Right lobe of liver (tissue), 6 donors: ENCODE measurements around the gene AKT3. TPM values are rescaled to one million over a fixed set of nuclear protein-coding genes. Genes with fewer than 3 reads are reported as not detected.
"Not testable (repeated sequence)": the region's sequence is repeated elsewhere in the genome, so short reads cannot be mapped to it uniquely, and the experiment has no call there.

ENCODE experiments used
- ATAC-seq, 4 donors: fragments of 200-7000 bp; cut with Tn5 transposase; one replicate each; pipeline ENCODE4 v1.9.1; 2020; ENCODE audit warnings: mild to moderate bottlenecking in 4 of 4, moderate library complexity in 4 of 4
- DNase-seq, 3 donors: peaks; one replicate each; pipeline ENCODE4 v3.0.0-alpha.2; 2020
- H3K27ac ChIP-seq, 3 donors: fragments of 200-600 bp; one replicate each; pipeline ENCODE4 v1.8.0; 2022
- H3K27me3 ChIP-seq, 2 donors: fragments of 200-600 bp; one replicate each; pipeline ENCODE4 v1.8.0; 2022
- H3K36me3 ChIP-seq, 4 donors: fragments of 200-600 bp; sonication (generic) in 1 of 4; one replicate each; pipeline versions ENCODE4 v1.5.1 to v1.8.0; 2017 to 2022; ENCODE audit warnings: control low read depth in 1 of 4
- H3K4me1 ChIP-seq, 4 donors: fragments of 200-600 bp; sonication (generic) in 1 of 4; one replicate each; pipeline versions ENCODE4 v1.5.1 to v1.8.0; 2017 to 2022; ENCODE audit warnings: control low read depth in 1 of 4
- H3K4me3 ChIP-seq, 3 donors: fragments of 200-600 bp; one replicate each; pipeline ENCODE4 v1.8.0; 2022
- H3K9me3 ChIP-seq, 4 donors: fragments of 200-600 bp; sonication (generic) in 1 of 4; one replicate each; pipeline versions ENCODE4 v1.5.1 to v1.8.0; 2017 to 2022; ENCODE audit warnings: control low read depth in 1 of 4
- POLR2A ChIP-seq: fragments of 450-650 bp; IDR thresholded peaks from one replicate; pipeline ENCODE4 v1.6.1; 2017; ENCODE audit warnings: antibody characterized with exemption, mild to moderate bottlenecking
- WGBS: methylation state at CpG from one replicate; pipeline ENCODE4 v1.1.6; 2018; ENCODE audit warnings: low coverage, low lambda C conversion rate; ENCODE audit not compliant: insufficient coverage; ENCODE audit errors: missing lambda C conversion rate; 5-methylcytosine and 5-hydroxymethylcytosine counted together
- intact Hi-C, 2 donors: fragments of 100-400 bp; cut with DNase I; formaldehyde crosslinking; loops; one replicate each; pipeline versions ENCODE4 v1.11.2 to v1.14.1; 2022
- total RNA-seq, 6 experiments: library from RNA; depleted of rRNA in 2 of 6; stranded (reverse); fragments of >200 nt in 2 of 6; fragmentation: NEBNext Ultra II Directional in 3 of 6; extraction: Animal tissue kit (Norgen Biotek cat#: 25700) in 3 of 6; gene quantifications; one replicate each; pipeline versions ENCODE4 v1.1.0 to v1.2.4, GENCODE V29; 2016 to 2023
- TF ChIP-seq, protein P1 (sequence below), 4 donors: fragments of 200-600 bp in 3 of 4; fragments of 450-650 bp in 1 of 4; IDR thresholded peaks; one replicate each; pipeline versions ENCODE4 v1.5.1 to v1.8.0; 2016 to 2022; ENCODE audit warnings: antibody characterized with exemption in 4 of 4, mild to moderate bottlenecking in 2 of 4
- donor health status: DM: no; HTN: yes; CAD: no.
- donor health status: DM: no; HTN: no; CAD: no.
- donor health status: DM: no; HTN: no; CAD: no.
- donor health status: DM: no; HTN: yes; CAD: no.
- donor health status: DM: no; HTN: yes; CAD: no.

Gene AKT3
- total RNA-seq, 6 experiments from 2014 or later = 4.9 to 9.6 (median 6.8) TPM

DNA sequence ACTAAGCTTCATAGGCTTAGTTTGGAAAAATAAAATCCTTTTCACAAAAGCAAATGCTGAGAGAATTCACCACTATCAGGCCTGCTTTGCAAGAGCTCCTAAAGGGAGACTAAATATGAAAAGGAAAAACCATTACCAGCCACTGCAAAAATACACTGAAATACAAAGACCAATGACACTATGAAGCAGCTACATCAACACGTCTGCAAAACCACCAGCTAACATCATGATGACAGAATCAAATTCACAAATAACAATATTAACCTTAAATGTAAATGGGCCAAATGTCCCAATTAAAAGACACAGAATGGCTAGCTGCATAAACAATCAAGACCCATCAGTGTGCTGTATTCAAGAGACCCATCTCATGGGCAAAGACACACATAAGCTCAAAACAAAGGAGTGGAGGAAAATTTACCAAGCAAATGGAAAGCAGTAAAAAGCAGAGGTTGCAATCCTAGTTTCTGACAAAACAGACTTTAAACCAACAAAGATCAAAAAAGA lies 28.8 kb downstream of the AKT3 start:
- Histone ChIP-seq H3K36me3 (no peaks in the 10 kb centered on the region), H3K4me3 (no peak overlapping the region), H3K27me3 (no peaks in the 10 kb centered on the region), H3K9me3 (peaks cover 0 to 2% (median 0%) of the 10 kb centered on the region in 4 donors), H3K27ac (no peak overlapping the region), H3K4me1 (no peaks in the 10 kb centered on the region)
- intact Hi-C loops = no loop called here
- 50% methylated on average over 1 of the region's 1 CpG for WGBS
- no peak for DNase-seq
- ATAC-seq = no peak
- no peak for TF ChIP-seq POLR2A
- TF ChIP-seq, protein P1, sequence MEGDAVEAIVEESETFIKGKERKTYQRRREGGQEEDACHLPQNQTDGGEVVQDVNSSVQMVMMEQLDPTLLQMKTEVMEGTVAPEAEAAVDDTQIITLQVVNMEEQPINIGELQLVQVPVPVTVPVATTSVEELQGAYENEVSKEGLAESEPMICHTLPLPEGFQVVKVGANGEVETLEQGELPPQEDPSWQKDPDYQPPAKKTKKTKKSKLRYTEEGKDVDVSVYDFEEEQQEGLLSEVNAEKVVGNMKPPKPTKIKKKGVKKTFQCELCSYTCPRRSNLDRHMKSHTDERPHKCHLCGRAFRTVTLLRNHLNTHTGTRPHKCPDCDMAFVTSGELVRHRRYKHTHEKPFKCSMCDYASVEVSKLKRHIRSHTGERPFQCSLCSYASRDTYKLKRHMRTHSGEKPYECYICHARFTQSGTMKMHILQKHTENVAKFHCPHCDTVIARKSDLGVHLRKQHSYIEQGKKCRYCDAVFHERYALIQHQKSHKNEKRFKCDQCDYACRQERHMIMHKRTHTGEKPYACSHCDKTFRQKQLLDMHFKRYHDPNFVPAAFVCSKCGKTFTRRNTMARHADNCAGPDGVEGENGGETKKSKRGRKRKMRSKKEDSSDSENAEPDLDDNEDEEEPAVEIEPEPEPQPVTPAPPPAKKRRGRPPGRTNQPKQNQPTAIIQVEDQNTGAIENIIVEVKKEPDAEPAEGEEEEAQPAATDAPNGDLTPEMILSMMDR (IDR thresholded peaks at IDR 0.05) = no peak

DNA sequence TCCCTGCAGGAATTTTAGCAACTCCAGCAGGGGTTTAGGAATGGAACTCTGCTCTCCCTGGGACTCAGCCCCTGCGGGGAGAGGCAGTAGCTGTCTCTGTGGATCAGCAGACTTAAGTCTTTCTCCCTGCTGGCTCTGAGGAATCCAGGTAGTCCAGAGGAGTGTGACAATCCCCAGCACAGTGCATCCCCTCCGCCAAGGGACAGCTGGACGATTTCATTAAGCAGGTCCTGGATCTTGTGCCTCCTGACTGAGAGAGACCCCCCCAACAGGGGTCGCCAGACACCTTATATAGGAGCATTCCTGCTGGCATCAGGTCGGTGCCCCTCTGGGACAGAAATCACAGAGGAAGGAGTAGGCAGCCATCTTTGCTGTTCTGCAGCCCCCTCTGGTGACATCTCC lies 30.6 kb downstream of the AKT3 start:
- Histone ChIP-seq H3K4me3 (no peak overlapping the region), H3K9me3 (peaks cover 0 to 2% (median 0%) of the 10 kb centered on the region in 4 donors), H3K36me3 (no peaks in the 10 kb centered on the region), H3K4me1 (no peaks in the 10 kb centered on the region), H3K27ac (no peak overlapping the region), H3K27me3 (no peaks in the 10 kb centered on the region)
- WGBS = no CpG with 5 or more reads among the region's 5 CpGs
- TF ChIP-seq, protein P1 (IDR thresholded peaks at IDR 0.05) = no peak
- TF ChIP-seq POLR2A = no peak
- intact Hi-C loops = no loop called here
- no peak for DNase-seq
- ATAC-seq = no peak

DNA sequence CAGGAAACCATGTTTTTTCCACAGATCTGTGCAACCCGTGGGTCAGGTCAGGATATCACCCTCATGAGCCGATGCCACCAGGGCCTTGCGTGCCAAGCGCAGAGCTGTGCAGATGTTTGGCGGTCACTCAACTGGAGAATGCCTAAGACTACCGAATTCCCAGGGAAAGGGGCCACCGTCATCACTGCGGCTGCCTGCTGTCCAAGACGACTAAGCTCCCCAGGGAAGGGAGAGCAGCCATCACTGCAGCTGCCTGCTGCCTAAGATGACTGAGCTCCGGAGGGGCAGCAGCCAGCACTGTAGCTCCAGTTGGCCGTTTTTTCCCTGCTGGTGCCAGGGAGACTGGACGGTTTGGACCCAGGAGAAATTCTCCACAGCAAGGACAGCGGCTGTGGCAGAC lies 31.1 kb downstream of the AKT3 start:
- no peak for ATAC-seq
- Histone ChIP-seq H3K27me3 (no peaks in the 10 kb centered on the region), H3K4me3 (no peak overlapping the region), H3K9me3 (peaks cover 0 to 2% (median 0%) of the 10 kb centered on the region in 4 donors), H3K27ac (no peak overlapping the region), H3K4me1 (no peaks in the 10 kb centered on the region), H3K36me3 (no peaks in the 10 kb centered on the region)
- no peak for TF ChIP-seq POLR2A
- TF ChIP-seq, protein P1 (IDR thresholded peaks at IDR 0.05) = no peak
- DNase-seq = no peak
- intact Hi-C loops = no loop called here
- WGBS = no CpG with 5 or more reads among the region's 13 CpGs

DNA sequence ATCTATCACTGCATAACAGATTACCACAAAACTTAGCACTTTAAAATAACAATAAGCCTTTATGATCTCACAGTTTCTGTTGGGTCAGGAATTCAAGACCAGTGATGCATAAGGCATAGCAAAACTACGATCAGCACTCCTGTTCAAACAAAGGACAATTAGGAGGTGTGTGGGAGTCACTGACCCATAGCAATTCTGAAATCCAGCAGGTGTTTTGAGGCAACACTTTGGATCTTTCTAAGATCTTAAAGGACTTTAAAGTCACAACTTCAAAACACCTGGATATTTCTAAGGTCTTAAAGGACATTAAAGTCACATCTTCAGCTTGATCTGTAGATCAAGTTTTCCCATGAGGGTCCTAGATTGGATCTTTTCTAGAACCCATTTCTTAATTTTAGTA lies 35.3 kb downstream of the AKT3 start:
- H3K27ac ChIP-seq = no peak overlapping the region
- H3K9me3 ChIP-seq = no peaks in the 10 kb centered on the region
- no peak overlapping the region for H3K4me3 ChIP-seq
- intact Hi-C loops = no loop called here
- no peaks in the 10 kb centered on the region for H3K4me1 ChIP-seq
- ATAC-seq = no peak
- no peaks in the 10 kb centered on the region for H3K27me3 ChIP-seq
- WGBS = 44% methylated on average over 1 of the region's 1 CpG
- H3K36me3 ChIP-seq = no peaks in the 10 kb centered on the region
- no peak for DNase-seq
- TF ChIP-seq, protein P1 (IDR thresholded peaks at IDR 0.05) = no peak
- TF ChIP-seq POLR2A = no peak

DNA sequence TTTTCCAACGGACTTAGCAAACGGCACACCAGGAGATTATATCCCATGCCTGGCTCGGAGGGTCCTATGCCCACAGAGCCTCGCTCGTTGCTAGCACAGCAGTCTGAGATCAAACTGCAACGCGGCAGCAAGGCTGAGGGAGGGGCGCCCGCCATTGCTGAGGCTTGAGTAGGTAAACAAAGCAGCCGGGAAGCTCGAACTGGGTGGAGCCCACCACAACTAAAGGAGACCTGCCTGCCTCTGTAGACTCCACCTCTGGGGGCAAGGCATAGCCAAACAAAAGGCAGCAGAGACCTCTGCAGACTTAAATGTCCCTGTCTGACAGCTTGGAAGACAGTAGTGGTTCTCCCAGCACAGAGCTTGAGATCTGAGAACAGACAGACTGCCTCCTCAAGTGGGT lies 42.7 kb downstream of the AKT3 start:
- DNase-seq, H3K27me3 ChIP-seq, ATAC-seq, H3K9me3 ChIP-seq, H3K36me3 ChIP-seq, H3K4me1 ChIP-seq, intact Hi-C loops, H3K27ac ChIP-seq, H3K4me3 ChIP-seq: not testable (repeated sequence)
- 81% methylated on average over 3 of the region's 11 CpGs for WGBS
